Mononuclear cell (primary cell): ENCODE results near the gene COX6B1. TPM values are rescaled to one million over a fixed set of nuclear protein-coding genes. Genes with fewer than 3 reads are reported as not detected.
A peak's percentile ranks its signal among the peaks of the same experiment; 100 is the strongest.
"Not testable (repeated sequence)": the region's sequence is repeated elsewhere in the genome, so short reads cannot be mapped to it uniquely, and the experiment has no call there.

Experiments
- H3K27me3 ChIP-seq: 2 replicates; pipeline ENCODE4 v1.6.0; 2011; ENCODE audit warnings: low read length, control low read depth; ENCODE audit not compliant: insufficient read depth
- H3K4me1 ChIP-seq: 2 replicates; pipeline ENCODE4 v1.5.1; 2011; ENCODE audit warnings: mild to moderate bottlenecking, low read length, control low read depth; ENCODE audit not compliant: insufficient read depth
- H3K4me3 ChIP-seq: 2 replicates; pipeline ENCODE4 v1.5.1; 2011; ENCODE audit warnings: mild to moderate bottlenecking, low read length, moderate library complexity
- H3K9me3 ChIP-seq: 2 replicates; pipeline ENCODE4 v1.5.1; 2011; ENCODE audit warnings: low read depth, mild to moderate bottlenecking, control low read depth, low read length
- total RNA-seq: library from RNA; depleted of rRNA; stranded (reverse); fragments of >200 nt; gene quantifications from one replicate; pipeline ENCODE4 v1.2.3, GENCODE V29; 2012

COX6B1 gene
- total RNA-seq, 1 donor, result 219 TPM

DNA sequence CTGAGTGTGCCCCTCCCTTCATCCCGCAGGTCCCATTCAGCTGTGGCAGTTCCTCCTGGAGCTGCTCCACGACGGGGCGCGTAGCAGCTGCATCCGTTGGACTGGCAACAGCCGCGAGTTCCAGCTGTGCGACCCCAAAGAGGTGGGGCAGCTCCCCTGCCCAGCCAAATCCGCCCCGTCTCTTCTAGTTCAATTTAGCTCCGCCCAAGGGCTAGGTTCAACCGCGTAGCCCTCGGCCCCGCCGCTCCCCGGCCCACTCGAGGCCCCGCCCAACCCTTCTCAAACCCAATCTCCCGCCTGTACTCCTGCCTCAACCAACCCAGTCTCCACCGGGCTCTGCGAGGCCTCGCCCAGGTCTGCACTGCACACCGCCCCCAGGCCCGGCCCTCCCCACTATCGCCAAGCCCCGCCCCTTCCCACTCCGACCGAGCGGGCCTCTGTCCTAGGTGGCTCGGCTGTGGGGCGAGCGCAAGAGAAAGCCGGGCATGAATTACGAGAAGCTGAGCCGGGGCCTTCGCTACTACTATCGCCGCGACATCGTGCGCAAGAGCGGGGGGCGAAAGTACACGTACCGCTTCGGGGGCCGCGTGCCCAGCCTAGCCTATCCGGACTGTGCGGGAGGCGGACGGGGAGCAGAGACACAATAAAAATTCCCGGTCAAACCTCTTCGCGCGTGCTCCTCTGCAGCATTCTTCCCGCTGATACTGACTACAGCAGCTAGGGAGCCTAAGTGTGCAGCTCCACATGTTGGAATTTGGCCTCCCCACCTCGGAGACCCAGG is 3.7 kb upstream of the COX6B1 start:
- no peaks in the 10 kb centered on the region for H3K9me3 ChIP-seq
- peaks cover 47% of the 10 kb centered on the region for H3K4me1 ChIP-seq
- no peaks in the 10 kb centered on the region for H3K27me3 ChIP-seq
- peak overlapping the region; percentile 69 for H3K4me3 ChIP-seq

GRCh38 chr19:35644987-35645679 is 3.0 kb upstream of the COX6B1 start:
- peak overlapping the region; percentile 69 for H3K4me3 ChIP-seq
- H3K27me3 ChIP-seq, result no peaks in the 10 kb centered on the region
- H3K4me1 ChIP-seq, result peaks cover 55% of the 10 kb centered on the region
- H3K9me3 ChIP-seq, result no peaks in the 10 kb centered on the region

DNA sequence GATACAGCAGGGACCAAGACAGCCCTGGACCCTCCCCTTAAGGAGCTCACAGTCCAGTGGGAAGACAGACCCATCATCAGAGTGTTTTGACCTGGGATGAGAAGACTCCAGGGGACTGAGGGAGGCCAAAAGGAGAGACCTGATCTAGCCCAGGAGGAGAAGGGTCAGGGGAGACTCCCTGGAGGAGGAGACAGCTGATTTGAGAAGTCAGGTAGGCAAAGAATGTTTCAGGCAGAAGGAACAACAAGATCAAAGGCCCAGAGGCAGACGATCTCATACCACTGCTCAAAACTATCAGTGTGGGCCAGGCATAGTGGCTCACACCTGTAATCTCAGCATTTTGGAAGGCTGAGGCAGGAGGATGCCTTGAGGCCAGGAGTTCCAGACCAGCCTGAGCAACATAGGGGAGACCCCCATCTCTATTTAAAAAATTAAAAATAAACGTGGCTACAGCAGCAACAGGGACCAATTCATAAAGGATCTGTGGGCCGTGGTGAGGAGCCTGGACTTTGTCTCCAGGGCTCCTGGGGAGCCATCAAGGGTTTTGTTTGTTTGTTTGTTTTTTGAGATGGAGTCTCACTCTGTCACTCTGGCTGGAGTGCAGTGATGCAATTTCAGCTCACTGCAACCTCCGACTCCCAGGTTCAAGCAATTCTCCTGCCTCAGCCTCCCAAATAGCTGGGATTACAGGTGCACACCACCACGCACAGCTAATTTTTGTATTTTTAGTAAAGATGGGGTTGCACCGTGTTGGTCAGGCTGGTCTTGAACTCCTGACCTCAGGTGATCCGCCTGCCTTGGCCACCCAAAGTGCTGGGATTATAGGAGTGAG is 2.2 kb upstream of the COX6B1 start:
- Histone ChIP-seq H3K4me3 (no peak overlapping the region), H3K4me1 (peaks cover 59% of the 10 kb centered on the region), H3K27me3 (no peaks in the 10 kb centered on the region)

GRCh38 chr19:35650581-35650980 is 2.5 kb downstream of the COX6B1 start:
- Histone ChIP-seq H3K4me3 (no peak overlapping the region), H3K9me3 (no peaks in the 10 kb centered on the region), H3K27me3 (no peaks in the 10 kb centered on the region), H3K4me1 (peaks cover 28% of the 10 kb centered on the region)

More for the DNA sequence above, 2.2 kb upstream of the COX6B1 start:
- no peaks in the 10 kb centered on the region for H3K9me3 ChIP-seq

DNA sequence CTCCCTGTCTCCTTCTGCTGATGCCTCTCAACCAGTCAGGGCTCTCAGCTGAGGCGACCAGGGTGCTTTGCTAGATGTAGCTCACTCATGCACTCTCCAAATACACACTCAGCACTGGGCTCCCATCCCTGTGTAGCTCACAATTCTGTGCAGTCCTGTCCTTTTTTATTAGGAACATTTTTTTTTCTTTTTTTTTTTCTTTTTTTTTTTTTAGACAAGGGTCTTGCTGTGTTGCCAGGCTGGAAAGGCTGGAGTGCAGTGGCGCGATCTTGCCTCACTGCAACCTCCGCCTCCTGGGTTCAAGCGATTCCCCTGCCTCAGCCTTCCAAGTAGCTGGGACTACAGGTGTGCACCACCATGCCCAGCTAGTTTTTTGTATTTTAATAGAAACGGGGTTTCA is 6.7 kb downstream of the COX6B1 start:
- H3K4me1 ChIP-seq, H3K9me3 ChIP-seq, H3K27me3 ChIP-seq, H3K4me3 ChIP-seq: not testable (repeated sequence)

GRCh38 chr19:35655600-35655999 is 7.5 kb downstream of the COX6B1 start:
- Histone ChIP-seq H3K9me3 (no peaks in the 10 kb centered on the region), H3K27me3 (no peaks in the 10 kb centered on the region), H3K4me1 (peaks cover under 1% of the 10 kb centered on the region), H3K4me3 (no peak overlapping the region)

DNA sequence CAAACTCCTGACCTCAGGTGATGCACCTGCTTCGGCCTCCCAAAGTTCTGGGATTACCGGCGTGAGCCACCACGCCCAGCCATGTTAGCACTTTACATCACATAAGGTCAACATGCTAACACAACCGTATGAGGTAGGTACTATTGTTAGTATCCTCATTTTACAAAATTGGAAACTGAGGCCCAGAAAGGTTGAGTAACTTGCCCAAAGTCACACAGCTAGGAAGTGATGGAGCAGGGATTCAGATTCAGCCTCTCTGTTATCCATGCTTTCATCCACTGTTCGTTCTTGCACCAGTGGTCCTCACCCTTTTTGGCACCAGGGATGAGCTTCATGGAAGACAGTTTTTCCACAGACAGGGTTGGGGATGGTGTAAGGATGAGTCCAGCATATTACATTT is 8.6 kb downstream of the COX6B1 start:
- H3K9me3 ChIP-seq, result no peaks in the 10 kb centered on the region
- H3K4me1 ChIP-seq, result no peaks in the 10 kb centered on the region
- H3K4me3 ChIP-seq, result no peak overlapping the region
- no peaks in the 10 kb centered on the region for H3K27me3 ChIP-seq

- H3K27me3 ChIP-seq, result no peaks in the 10 kb centered on the region
- H3K4me3 ChIP-seq, result no peak overlapping the region
- H3K4me1 ChIP-seq, result no peaks in the 10 kb centered on the region
- no peaks in the 10 kb centered on the region for H3K9me3 ChIP-seq
Measured at GRCh38 chr19:35657904-35658700, 10.0 kb downstream of the COX6B1 start.

GRCh38 chr19:35661995-35662340 is 13.8 kb downstream of the COX6B1 start:
- no peaks in the 10 kb centered on the region for H3K27me3 ChIP-seq
- no peak overlapping the region for H3K4me3 ChIP-seq
- H3K4me1 ChIP-seq, result no peaks in the 10 kb centered on the region
- no peaks in the 10 kb centered on the region for H3K9me3 ChIP-seq

DNA sequence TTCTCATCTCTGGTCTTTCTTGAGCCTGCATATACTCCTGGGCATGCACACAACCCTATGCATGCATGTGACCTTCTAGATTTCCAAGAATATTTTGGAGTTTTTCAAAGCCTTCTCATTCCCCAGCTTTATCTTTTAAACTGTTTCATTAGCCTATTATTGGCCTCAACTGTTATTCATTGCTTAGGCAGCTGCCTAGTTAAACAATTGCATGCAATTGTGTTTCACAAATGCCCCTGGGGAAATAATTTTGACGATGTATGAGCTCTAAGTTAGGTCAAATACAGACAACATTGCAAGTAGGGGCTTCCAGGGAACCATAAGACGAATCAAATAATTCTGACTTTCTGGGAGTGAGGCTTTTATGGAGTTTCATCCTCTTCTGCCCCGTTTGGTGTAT is 15.9 kb downstream of the COX6B1 start:
- Histone ChIP-seq H3K27me3 (no peaks in the 10 kb centered on the region), H3K4me1 (no peaks in the 10 kb centered on the region), H3K4me3 (no peak overlapping the region), H3K9me3 (no peaks in the 10 kb centered on the region)

DNA sequence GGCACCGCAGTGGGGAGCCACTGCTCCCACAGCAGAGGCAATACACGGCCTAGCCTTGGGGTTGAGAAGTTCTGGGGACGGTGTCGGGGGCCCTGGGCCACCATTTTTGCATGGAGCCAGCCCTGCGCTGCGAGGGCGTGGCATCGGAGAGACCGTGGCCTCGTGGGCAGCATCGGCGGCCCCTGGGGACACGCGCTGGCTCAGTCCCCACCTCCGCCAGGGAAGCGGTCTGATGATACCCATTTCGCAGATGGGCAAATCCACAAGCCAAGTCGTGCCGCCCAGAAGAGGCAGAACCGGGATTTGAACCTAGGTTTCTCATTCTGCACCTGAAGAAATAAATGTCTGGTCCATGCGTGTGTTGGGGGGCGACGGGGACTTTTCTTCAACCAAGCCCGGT is 17.0 kb downstream of the COX6B1 start:
- Histone ChIP-seq H3K4me1 (no peaks in the 10 kb centered on the region), H3K4me3 (no peak overlapping the region), H3K9me3 (no peaks in the 10 kb centered on the region), H3K27me3 (no peaks in the 10 kb centered on the region)

- no peak overlapping the region for H3K4me3 ChIP-seq
- no peaks in the 10 kb centered on the region for H3K27me3 ChIP-seq
- no peaks in the 10 kb centered on the region for H3K9me3 ChIP-seq
- no peaks in the 10 kb centered on the region for H3K4me1 ChIP-seq
Measured at GRCh38 chr19:35665604-35666003, 17.5 kb downstream of the COX6B1 start.

- Histone ChIP-seq H3K4me3 (no peak within 1 kb of the TSS), H3K4me1 (no peaks in the 10 kb centered on the region), H3K9me3 (no peaks in the 10 kb centered on the region), H3K27me3 (no peaks in the 10 kb centered on the region)
Measured at GRCh38 chr19:35666251-35666913, 18.3 kb downstream of the COX6B1 start, which contains the start of gene UPK1A. Gene UPK1A, plus strand, starts transcription at chr19:35666517. Its CDS starts 296 bp downstream, at chr19:35666813.

DNA sequence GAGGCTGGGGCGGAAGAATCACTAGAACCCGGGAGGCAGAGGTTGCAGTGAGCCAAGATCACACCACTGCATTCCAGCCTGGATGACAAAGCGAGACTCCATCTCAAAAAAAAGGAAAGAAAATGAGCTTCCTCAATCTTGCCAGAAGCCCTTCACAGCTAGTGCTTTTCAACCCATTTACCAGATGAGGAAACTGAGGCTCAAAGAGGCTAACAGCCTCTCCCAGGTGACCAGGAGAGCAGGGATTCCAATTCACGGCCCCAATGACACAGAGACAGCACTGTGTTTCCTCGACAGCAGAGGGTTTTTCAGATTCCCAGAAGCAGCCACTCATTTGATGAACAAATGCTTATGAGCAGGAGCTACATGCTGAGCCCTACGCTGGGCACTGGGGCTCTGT is 21.4 kb downstream of the COX6B1 start:
- Histone ChIP-seq H3K9me3 (no peaks in the 10 kb centered on the region), H3K27me3 (peaks cover 14% of the 10 kb centered on the region), H3K4me3 (no peak overlapping the region), H3K4me1 (peaks cover 7% of the 10 kb centered on the region)
